Measurements from ENCODE around the gene DDB1.

The DDB1 gene

GRCh38 chr11:61294717-61295595, 37.9 kb downstream of the DDB1 start, which contains the start of gene VWCE:
Gene VWCE, minus strand, starts transcription at chr11:61295316. Its CDS starts 279 bp downstream, at chr11:61295037.
- peak; percentile 70 for DNase-seq (ENCODE audit: low spot score)

- peak; percentile 23 for DNase-seq (ENCODE audit: low spot score)
Measured at GRCh38 chr11:61293867-61294716, 38.8 kb downstream of the DDB1 start.

DNA sequence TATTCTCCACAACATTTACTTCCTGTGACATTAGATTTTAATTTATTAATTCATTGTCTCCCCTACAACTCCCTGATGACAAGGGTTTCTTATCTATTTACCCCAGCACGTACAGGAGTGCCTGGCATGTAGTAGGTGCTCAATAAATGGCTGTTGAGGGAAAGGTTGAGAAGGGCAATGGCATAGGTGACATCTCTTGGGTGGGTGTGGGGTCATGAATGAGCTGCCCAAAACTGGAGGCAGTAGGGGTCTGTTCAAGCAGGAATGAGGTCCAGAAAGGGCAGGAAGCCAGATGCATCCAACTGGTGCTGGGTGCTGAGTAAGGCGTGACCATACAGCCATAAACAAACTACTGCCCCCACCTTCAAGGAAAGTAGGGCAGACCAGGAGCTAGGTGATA, 40.5 kb downstream of the DDB1 start:
- no peak for DNase-seq (ENCODE audit: low spot score)

- no peak for DNase-seq (ENCODE audit: low spot score)
Measured at GRCh38 chr11:61290905-61291690, 41.8 kb downstream of the DDB1 start.

DNA sequence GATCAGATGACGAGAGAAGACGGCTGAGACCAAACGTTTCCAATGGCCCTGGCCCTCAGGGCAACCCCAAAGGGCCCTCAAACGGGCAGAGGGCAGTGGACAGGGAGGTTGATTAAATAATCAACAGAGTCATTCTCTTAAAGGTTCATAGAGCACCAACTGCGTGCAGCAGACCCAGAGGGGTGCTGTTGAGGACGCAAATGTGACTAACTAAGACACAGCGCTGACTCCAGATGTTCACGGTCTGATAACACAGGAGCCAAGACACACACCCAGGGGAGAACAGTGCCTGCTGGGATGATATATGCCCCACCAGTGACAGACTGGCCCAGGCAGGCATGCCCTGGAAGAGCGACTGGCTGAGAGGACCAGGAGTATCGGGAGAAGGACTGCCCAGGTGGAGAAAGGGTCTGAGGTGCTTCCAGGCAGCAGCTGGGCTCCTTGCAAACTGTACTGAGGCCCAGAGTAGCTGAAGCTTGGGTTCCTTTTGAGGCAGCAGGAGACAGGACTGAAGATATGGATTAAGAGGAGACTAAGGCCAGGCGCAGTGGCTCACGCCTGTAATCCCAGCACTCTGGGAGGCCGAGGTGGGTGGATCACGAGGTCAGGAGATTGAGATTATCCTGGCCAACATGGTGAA, 45.4 kb downstream of the DDB1 start:
- DNase-seq (ENCODE audit: low spot score): peak; percentile 25

DNA sequence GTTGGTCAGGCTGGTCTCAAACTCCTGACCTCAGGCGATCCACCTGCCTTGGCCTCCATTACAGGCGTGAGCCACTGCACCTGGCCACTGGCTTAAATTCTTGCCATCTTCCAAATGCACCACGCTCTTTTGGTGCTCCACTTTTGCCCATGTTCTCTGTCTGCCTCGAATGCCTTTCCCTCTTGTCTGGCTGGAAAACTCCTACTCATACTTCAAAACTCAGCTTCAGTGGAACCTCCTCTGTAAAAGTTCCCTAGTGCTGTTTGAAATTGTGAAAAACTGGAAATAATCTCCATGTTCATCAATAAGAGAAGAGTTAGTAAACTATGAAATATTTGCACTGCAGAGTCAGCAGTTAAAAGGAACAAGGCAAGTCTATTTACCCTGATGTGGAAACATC, 49.3 kb downstream of the DDB1 start:
- DNase-seq (ENCODE audit: low spot score): no peak

DNA sequence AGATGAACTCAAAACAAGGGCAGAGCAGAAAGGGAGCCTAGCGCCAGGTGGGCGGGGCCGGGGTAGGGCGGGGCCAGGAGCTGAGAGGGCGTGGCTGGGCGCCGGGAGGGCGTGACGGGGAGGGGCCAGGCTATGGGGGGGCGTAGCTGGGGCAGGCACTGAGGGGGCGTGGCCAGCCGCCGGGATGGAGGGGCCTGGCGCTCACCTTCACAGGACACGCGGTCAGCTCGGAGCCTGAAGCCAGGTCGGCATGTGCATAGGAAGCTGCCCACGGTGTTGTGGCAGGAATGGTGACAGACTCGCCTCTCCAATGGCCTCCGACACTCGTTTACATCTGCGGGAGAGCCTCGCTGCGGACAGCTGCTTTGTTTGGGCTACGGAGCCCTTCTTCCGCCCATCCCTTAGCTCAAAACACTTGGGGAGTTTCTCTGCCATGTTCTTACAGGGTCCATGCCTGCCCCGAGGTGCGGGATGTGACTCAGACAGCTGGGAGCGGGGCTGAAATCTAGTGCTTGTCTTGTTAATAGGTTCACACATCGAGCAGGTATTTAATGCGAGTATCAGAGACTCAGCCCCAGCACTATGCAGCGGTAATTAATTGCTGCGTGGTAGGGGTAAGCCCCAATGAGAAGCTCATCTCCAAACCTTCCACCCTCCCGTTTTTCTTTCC, 51.2 kb downstream of the DDB1 start:
- no peak for DNase-seq (ENCODE audit: low spot score)

DNA sequence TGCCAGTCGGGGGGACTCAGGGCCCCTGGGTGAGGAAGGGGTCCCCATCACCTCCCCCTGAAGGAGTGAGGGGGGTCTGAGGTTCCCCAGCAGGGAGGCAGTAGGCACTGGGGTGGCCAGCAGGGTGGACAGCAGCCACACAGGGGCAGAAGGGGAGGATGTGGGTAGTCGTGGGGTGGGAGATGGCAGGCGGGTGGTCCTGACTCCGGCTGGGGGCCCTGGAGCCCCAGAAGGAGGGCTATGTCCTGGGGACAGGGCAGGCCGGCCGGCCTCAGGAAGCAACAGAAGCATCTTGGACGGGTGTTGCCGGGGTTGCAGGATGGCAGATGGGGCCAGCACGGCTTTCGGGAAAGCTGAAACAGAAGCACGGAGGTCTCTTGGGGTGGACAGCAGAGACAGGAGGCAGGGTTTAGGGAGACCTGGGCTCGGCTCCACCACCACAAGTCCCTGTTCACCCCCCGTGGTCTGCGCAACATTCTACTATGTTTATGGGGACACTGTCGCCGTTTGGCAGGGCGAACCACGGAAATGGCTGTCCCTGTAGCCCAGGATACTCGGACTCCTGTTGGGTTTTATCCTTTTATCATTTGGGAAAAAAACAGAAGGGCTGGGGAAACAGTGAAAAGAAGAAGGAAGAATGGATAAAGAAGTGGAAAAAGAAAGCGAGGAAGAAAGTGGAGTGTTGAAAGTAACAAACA, 51.9 kb downstream of the DDB1 start:
- no peak for DNase-seq (ENCODE audit: low spot score)

GRCh38 chr11:61279934-61280659, 52.8 kb downstream of the DDB1 start:
- DNase-seq (ENCODE audit: low spot score): peak; percentile 13

DNA sequence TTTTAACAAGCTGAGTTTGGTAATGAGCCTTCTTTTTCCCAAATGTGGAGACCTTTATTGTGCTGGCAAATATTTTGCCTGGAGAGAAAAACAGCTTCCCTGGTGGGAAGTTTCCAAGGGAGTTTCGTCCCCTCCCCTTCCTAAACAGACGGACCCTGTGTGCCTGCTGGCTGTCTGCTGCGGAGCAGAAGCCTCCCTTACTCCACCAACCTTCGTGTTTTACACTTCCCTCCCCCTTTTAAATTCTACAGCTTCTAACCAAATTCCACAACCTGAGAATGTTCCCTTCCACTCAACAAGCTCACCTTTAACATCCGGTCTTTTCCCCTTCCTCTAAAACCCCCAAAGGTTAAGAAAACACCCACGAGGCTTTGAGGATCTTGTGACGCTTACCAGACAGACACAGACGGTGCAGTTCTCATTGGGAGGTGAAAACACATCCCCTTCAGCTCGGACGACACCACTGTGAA, 54.9 kb downstream of the DDB1 start:
- no peak for DNase-seq (ENCODE audit: low spot score)

GRCh38 chr11:61277186-61278000, 55.5 kb downstream of the DDB1 start:
- no peak for DNase-seq (ENCODE audit: low spot score)

DNA sequence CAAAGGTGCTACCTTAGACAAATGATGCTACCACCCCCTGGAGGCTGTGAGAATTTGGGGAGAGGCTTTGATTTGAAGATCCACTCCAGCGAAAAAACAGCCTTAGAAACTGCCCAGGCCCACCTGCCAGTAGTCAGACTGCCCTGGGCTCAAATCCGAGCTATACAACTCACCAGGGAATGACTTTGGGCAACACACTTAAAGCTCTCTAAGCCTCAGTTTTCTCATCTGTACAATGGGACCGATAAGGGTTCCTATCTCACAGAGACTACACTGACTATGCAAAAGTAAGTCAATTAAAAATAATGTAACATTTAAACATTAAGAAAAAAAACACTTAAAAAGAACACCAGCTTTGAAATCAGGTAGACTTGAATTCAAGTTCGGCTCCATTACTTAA, 57.7 kb downstream of the DDB1 start:
- DNase-seq (ENCODE audit: low spot score): no peak

- DNase-seq (ENCODE audit: low spot score): no peak
Measured at GRCh38 chr11:61274084-61274483, 58.8 kb downstream of the DDB1 start.

GRCh38 chr11:61273178-61274078, 59.5 kb downstream of the DDB1 start:
- peak; percentile 29 for DNase-seq (ENCODE audit: low spot score)

GRCh38 chr11:61272731-61273130, 60.2 kb downstream of the DDB1 start:
- DNase-seq (ENCODE audit: low spot score): no peak

- DNase-seq (ENCODE audit: low spot score): peak; percentile 40
Measured at GRCh38 chr11:61270354-61271076, 62.4 kb downstream of the DDB1 start.
